Measurements from ENCODE around the gene FCMR.

Gene FCMR

DNA sequence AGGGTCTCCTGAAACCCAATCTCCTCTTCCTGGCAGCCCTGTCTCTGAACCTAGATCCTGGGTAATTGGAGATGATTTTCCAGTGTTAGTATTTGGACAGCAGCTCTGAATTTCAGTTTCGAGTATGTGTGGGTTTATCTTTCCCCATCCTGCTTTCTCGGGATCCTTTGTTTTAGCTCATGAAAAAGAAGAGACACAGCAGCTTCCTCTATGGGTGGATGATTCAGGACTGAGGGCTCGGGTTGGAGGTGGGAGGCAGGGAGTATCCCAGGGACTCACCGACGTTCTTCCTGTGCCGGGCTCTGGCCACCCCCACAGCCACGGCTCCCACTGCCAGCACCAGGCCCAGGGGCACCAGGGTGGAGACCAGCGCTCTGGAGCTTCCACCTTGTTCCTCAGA lies 10.4 kb upstream of the FCMR start:
- H3K4me3 ChIP-seq (ENCODE audit: low read depth, low read length): no peak overlapping the region
- no peak for DNase-seq
- H3K27ac ChIP-seq: no peak overlapping the region
- no peaks in the 10 kb centered on the region for H3K36me3 ChIP-seq
- H3K9me3 ChIP-seq (ENCODE audit: severe bottlenecking): no peaks in the 10 kb centered on the region
- TF ChIP-seq, protein P1, sequence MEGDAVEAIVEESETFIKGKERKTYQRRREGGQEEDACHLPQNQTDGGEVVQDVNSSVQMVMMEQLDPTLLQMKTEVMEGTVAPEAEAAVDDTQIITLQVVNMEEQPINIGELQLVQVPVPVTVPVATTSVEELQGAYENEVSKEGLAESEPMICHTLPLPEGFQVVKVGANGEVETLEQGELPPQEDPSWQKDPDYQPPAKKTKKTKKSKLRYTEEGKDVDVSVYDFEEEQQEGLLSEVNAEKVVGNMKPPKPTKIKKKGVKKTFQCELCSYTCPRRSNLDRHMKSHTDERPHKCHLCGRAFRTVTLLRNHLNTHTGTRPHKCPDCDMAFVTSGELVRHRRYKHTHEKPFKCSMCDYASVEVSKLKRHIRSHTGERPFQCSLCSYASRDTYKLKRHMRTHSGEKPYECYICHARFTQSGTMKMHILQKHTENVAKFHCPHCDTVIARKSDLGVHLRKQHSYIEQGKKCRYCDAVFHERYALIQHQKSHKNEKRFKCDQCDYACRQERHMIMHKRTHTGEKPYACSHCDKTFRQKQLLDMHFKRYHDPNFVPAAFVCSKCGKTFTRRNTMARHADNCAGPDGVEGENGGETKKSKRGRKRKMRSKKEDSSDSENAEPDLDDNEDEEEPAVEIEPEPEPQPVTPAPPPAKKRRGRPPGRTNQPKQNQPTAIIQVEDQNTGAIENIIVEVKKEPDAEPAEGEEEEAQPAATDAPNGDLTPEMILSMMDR (IDR thresholded peaks at IDR 0.05; ENCODE audit: low read depth, low read length): no peak
- peaks cover 100% of the 10 kb centered on the region for H3K27me3 ChIP-seq (ENCODE audit: insufficient read depth, low read depth, severe bottlenecking)

DNA sequence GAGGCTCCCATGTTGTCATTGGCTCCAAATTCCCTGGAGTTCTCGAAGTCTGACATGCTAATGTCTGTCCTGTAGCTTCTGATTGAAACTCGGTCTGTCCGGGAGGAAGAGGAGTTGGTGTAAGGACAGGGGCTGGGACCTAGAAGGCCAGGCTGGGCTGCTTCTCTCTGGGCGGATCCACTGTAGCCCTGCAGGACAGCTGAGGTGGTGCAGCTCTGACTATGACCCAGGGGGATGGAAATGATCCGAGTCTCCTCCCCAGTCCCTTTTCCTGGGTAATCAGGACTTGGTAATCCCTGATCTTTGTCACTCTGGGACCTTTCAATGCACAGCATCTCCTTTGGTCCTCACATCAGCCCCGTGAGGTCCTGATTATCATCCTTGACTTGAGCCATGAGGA lies 10.0 kb upstream of the FCMR start:
- TF ChIP-seq, protein P1 (IDR thresholded peaks at IDR 0.05; ENCODE audit: low read depth, low read length): peak; percentile 55
- Histone ChIP-seq H3K27ac (no peak overlapping the region), H3K9me3 (ENCODE audit: severe bottlenecking) (no peaks in the 10 kb centered on the region), H3K27me3 (ENCODE audit: insufficient read depth, low read depth, severe bottlenecking) (peaks cover 98% of the 10 kb centered on the region), H3K4me3 (ENCODE audit: low read depth, low read length) (no peak overlapping the region), H3K36me3 (no peaks in the 10 kb centered on the region)
- DNase-seq: peak; percentile 42

DNA sequence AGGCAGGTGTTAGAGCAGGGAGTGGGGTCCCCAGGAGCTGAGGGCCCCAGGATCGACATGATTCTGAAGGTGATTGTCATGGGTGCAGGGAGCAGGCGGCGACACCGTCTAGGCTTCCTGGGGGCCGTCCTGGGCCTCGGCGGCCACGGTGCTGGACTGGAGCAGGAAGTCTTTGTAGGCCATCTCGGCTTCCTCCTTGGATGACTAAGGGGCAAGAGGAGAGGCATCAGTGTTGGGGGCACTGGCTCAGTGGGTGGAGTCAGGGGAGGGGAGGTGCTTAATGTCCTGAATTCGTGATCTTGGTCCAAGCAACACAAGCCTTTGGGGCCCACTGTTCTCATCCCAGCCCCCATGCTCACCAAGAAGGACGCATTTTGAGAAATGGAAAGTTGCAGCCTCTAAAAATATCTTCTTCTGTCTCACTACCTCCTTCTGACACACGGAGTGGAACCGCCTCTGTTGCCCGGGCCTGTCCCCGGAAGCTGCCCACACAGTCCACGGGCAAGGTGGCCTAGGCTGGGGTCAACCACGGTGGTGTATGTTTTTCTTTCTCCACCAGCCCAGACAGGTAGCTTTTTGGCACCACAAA lies 8.6 kb upstream of the FCMR start:
- no peak for DNase-seq
- H3K27me3 ChIP-seq (ENCODE audit: insufficient read depth, low read depth, severe bottlenecking): peaks cover 96% of the 10 kb centered on the region
- H3K4me3 ChIP-seq (ENCODE audit: low read depth, low read length): no peak overlapping the region
- TF ChIP-seq, protein P1 (IDR thresholded peaks at IDR 0.05; ENCODE audit: low read depth, low read length): no peak
- no peaks in the 10 kb centered on the region for H3K36me3 ChIP-seq
- no peak overlapping the region for H3K27ac ChIP-seq
- H3K9me3 ChIP-seq (ENCODE audit: severe bottlenecking): no peaks in the 10 kb centered on the region

DNA sequence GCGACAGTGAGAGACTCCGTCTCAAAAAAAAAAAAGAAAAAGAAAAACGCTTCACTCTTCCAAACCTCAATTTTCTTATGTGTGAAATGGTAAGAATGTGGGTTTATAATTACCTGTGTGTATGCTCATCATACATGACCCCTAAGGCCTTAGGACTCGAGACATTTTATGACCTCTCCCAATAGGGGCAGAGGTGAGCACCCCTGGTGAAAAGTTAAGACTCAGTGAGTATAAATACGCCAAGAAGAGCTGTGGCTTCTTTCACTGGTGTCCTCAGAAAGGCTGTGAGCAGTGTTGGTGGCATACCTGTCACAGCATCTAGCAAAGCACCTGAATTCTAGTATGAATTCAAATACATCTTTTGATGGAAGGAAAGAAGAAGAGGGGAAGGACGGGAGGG lies 7.8 kb upstream of the FCMR start:
- H3K27ac ChIP-seq: no peak overlapping the region
- peaks cover 95% of the 10 kb centered on the region for H3K27me3 ChIP-seq (ENCODE audit: insufficient read depth, low read depth, severe bottlenecking)
- no peak overlapping the region for H3K4me3 ChIP-seq (ENCODE audit: low read depth, low read length)
- H3K9me3 ChIP-seq (ENCODE audit: severe bottlenecking): no peaks in the 10 kb centered on the region
- no peaks in the 10 kb centered on the region for H3K36me3 ChIP-seq
- DNase-seq: no peak
- TF ChIP-seq, protein P1 (IDR thresholded peaks at IDR 0.05; ENCODE audit: low read depth, low read length): no peak

DNA sequence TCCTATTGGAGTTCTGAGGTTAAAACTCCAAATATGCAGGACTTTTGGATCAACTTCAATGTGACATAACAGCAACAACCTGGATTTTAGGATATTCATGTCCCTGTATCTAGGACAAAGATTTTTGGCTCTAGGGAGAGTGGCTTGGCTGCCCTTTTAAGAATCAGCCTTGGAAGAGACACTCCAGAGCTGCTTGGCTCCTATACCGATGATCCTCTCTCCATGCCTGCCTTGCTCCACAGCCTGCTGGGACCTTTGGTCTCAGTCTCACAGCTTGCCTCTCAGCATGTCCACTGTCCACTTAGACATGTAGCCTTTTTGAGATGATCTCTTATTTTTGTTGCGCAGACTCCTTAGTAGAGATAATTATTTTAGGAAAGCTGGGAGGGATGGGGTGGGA lies 4.5 kb upstream of the FCMR start:
- no peak for DNase-seq
- TF ChIP-seq, protein P1 (IDR thresholded peaks at IDR 0.05; ENCODE audit: low read depth, low read length): no peak
- no peak overlapping the region for H3K27ac ChIP-seq

DNA sequence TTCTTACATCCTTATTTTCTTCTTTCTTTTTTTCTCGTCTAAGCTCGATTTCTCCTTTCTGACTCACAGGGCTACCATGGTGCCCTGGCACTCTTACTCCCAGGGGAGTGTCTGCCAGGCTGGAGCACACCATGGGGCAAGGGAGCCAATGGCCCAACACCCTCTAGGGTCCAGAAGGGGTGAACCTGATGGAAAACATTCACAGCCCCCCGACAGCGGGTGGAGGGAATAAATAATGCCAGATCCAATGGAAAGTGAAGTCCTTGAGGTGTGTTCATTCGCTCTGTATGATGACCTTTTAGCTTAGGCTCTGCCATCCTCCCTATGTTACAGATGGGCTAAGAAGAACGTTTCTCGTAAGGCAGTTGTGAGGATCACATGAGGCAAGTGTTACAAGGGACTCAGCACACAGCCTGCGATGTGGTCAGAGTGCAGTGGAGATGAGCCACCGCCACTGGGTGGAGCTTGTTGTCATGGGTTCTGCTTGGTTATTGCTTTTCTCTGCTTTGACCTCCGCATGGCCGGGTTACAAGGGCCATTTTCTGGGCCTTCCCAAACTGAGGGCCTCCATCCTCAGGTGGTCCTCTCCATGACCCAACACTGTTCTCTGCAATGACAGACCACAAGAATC lies 3.5 kb upstream of the FCMR start:
- H3K9me3 ChIP-seq (ENCODE audit: severe bottlenecking): peaks cover 5% of the 10 kb centered on the region
- peak; percentile 43 for DNase-seq
- H3K4me3 ChIP-seq (ENCODE audit: low read depth, low read length): no peak overlapping the region
- H3K27me3 ChIP-seq (ENCODE audit: insufficient read depth, low read depth, severe bottlenecking): peaks cover 85% of the 10 kb centered on the region
- H3K36me3 ChIP-seq: no peaks in the 10 kb centered on the region
- no peak overlapping the region for H3K27ac ChIP-seq
- TF ChIP-seq, protein P1 (IDR thresholded peaks at IDR 0.05; ENCODE audit: low read depth, low read length): peak; percentile 48

More for the DNA sequence above, 4.5 kb upstream of the FCMR start:
- Histone ChIP-seq H3K36me3 (no peaks in the 10 kb centered on the region), H3K27me3 (ENCODE audit: insufficient read depth, low read depth, severe bottlenecking) (peaks cover 85% of the 10 kb centered on the region), H3K9me3 (ENCODE audit: severe bottlenecking) (peaks cover 3% of the 10 kb centered on the region), H3K4me3 (ENCODE audit: low read depth, low read length) (no peak overlapping the region)
